Ishikawa (cell line): Measurements from ENCODE around the gene SLC2A8.

Source experiments
- CEBPB ChIP-seq: IDR thresholded peaks from 2 replicates; pipeline ENCODE4 v1.6.1; 2012
- CREB1 ChIP-seq: IDR thresholded peaks from 2 replicates; pipeline ENCODE4 v1.6.1; 2012; ENCODE audit warnings: low read depth
- EGR1 ChIP-seq: IDR thresholded peaks from 2 replicates; pipeline ENCODE4 v1.6.1; 2012
- EP300 ChIP-seq: IDR thresholded peaks from 2 replicates; pipeline ENCODE4 v1.6.1; 2012; ENCODE audit warnings: borderline replicate concordance
- FOXM1 ChIP-seq: IDR thresholded peaks from 2 replicates; pipeline ENCODE4 v1.6.1; 2012; ENCODE audit warnings: low read depth, borderline replicate concordance
- NFIC ChIP-seq: IDR thresholded peaks from 2 replicates; pipeline ENCODE4 v1.6.1; 2012
- RAD21 ChIP-seq: IDR thresholded peaks from 2 replicates; pipeline ENCODE4 v1.6.1; 2012; ENCODE audit warnings: low read depth
- TAF1 ChIP-seq: IDR thresholded peaks from 2 replicates; pipeline ENCODE4 v1.6.1; 2012; ENCODE audit warnings: low read depth, mild to moderate bottlenecking
- TCF12 ChIP-seq: IDR thresholded peaks from 2 replicates; pipeline ENCODE4 v1.6.1; 2012; ENCODE audit warnings: low read depth
- TEAD4 ChIP-seq: IDR thresholded peaks from 2 replicates; pipeline ENCODE4 v1.6.1; 2012
- YY1 ChIP-seq: IDR thresholded peaks from 2 replicates; pipeline ENCODE4 v1.6.1; 2012; ENCODE audit warnings: low read depth
- ZBTB7A ChIP-seq: IDR thresholded peaks from 2 replicates; pipeline ENCODE4 v1.6.1; 2012; ENCODE audit warnings: low read depth
- TF ChIP-seq, protein P1 (sequence below): IDR thresholded peaks from 2 replicates; pipeline ENCODE4 v1.6.1; 2012
- TF ChIP-seq, protein P2 (sequence below): IDR thresholded peaks from 2 replicates; pipeline ENCODE4 v1.6.1; 2012
- TF ChIP-seq, protein P3 (sequence below): IDR thresholded peaks from 2 replicates; pipeline ENCODE4 v1.6.1; 2012; ENCODE audit warnings: low read depth, mild to moderate bottlenecking

Gene SLC2A8

DNA sequence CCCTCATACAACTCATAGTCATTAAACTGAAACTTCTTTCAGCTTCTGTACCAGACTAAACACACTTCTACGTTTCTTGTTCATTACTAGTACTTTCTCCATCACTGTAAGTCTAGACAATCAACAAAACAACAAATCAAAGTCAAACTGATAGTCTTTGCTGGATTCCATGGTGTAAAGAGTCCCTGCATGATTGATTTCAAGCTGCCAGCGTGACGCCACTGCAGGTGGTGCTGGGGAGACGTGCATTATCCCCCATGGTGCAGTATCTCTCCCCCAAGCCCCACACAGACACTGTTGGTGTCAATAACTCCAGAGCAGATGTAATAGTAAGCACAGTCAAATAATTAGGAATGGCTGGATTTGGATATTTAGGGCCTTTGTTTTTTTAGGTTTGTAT lies 10.7 kb upstream of the SLC2A8 start:
- TF ChIP-seq CEBPB = no peak
- no peak for TF ChIP-seq TEAD4
- no peak for TF ChIP-seq EGR1
- TF ChIP-seq EP300 = no peak
- no peak for TF ChIP-seq FOXM1

DNA sequence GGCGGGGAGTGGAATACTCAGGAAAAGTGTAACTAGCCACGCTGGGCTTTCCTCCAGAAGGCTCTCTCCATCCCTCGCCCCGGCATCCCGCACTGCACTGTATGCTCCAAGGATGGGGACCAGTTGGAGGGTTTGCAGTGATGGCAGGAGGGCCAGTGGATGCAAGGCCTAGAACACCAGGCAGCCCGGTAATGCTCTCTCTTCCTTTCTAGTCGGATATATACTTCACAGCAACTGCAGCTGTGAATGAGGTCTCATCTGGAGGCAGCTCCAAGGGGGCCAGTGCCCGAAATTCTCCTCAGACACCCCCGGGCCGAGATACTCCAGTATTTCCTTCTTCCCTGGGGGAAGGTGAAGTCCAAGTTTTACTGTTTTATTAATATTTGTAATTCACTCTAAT lies 10.0 kb upstream of the SLC2A8 start:
- TF ChIP-seq, protein P1, sequence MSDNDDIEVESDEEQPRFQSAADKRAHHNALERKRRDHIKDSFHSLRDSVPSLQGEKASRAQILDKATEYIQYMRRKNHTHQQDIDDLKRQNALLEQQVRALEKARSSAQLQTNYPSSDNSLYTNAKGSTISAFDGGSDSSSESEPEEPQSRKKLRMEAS = no peak
- TF ChIP-seq TCF12 (no peak), TEAD4 (no peak), CREB1 (no peak), TAF1 (no peak), FOXM1 (no peak), EP300 (no peak), EGR1 (no peak), CEBPB (no peak), YY1 (no peak), RAD21 (no peak), NFIC (no peak), ZBTB7A (no peak)
- TF ChIP-seq, protein P2, sequence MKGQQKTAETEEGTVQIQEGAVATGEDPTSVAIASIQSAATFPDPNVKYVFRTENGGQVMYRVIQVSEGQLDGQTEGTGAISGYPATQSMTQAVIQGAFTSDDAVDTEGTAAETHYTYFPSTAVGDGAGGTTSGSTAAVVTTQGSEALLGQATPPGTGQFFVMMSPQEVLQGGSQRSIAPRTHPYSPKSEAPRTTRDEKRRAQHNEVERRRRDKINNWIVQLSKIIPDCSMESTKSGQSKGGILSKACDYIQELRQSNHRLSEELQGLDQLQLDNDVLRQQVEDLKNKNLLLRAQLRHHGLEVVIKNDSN = no peak
- TF ChIP-seq, protein P3, sequence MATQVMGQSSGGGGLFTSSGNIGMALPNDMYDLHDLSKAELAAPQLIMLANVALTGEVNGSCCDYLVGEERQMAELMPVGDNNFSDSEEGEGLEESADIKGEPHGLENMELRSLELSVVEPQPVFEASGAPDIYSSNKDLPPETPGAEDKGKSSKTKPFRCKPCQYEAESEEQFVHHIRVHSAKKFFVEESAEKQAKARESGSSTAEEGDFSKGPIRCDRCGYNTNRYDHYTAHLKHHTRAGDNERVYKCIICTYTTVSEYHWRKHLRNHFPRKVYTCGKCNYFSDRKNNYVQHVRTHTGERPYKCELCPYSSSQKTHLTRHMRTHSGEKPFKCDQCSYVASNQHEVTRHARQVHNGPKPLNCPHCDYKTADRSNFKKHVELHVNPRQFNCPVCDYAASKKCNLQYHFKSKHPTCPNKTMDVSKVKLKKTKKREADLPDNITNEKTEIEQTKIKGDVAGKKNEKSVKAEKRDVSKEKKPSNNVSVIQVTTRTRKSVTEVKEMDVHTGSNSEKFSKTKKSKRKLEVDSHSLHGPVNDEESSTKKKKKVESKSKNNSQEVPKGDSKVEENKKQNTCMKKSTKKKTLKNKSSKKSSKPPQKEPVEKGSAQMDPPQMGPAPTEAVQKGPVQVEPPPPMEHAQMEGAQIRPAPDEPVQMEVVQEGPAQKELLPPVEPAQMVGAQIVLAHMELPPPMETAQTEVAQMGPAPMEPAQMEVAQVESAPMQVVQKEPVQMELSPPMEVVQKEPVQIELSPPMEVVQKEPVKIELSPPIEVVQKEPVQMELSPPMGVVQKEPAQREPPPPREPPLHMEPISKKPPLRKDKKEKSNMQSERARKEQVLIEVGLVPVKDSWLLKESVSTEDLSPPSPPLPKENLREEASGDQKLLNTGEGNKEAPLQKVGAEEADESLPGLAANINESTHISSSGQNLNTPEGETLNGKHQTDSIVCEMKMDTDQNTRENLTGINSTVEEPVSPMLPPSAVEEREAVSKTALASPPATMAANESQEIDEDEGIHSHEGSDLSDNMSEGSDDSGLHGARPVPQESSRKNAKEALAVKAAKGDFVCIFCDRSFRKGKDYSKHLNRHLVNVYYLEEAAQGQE = no peak

DNA sequence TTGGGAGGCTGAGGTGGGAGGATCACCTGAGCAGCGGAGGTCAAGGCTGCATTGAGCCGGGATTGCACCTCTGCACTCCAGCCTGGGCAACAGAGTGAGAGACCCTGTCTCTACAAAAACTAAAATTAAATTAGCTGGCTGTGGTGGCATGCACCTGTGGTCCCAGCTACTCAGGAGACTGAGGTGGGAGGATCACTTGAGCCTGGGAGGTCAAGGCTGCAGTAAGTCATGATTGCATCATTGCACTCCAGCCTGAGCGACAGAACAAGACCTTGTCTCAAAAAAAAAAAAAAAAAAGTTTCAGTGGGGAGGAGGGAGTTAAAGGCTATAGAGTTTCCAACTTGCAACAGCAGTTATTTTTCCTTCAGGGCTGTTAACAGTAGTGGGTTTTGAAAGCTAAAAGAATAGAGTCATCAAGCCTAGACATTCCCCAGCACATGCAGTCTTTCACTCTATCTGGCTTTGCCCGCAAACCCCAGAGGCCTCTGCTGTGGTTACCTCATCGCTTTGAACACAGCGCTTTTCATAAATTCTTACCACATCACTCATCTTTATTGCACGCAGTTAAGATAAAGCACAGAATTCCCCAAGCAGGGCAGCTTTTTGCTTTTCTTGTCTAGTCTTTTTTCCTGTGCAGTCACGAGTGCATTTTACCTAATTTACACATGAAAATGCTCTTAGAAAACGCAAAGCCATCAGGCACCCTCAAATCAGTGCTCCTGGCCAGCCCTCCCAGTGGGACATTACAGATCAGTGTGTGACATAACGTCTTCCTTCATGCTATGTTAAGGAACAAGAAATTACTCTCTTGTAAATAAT lies 8.7 kb upstream of the SLC2A8 start:
- no peak for TF ChIP-seq EP300
- no peak for TF ChIP-seq ZBTB7A
- TF ChIP-seq CREB1 = no peak
- no peak for TF ChIP-seq TEAD4
- TF ChIP-seq, protein P1 = no peak
- TF ChIP-seq, protein P3 = no peak
- peak; percentile 29; the same call in 1 of the 2 replicates for TF ChIP-seq CEBPB

DNA sequence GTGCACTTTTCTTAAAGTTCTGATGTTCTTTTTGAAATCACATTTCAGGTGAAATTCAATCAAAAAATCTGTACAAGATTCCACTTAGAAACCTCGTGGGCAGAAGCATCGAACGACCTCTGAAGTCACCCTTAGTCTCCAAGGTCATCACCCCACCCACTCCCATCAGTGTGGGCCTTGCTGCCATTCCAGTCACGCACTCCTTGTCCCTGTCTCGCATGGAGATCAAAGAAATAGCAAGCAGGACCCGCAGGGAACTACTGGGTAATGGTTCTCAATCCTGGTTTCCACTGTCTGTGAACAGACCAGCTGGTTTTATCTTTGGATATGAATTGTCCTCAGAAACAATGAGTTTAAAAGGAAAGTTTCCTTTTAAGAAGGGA lies 8.1 kb upstream of the SLC2A8 start:
- TF ChIP-seq CEBPB = no peak
- TF ChIP-seq EP300 = no peak
- TF ChIP-seq, protein P1 = no peak
- no peak for TF ChIP-seq TAF1
- TF ChIP-seq, protein P3 = no peak
- no peak for TF ChIP-seq EGR1
- no peak for TF ChIP-seq TEAD4
- TF ChIP-seq YY1 = no peak
- no peak for TF ChIP-seq TCF12
- no peak for TF ChIP-seq RAD21
- no peak for TF ChIP-seq CREB1
- TF ChIP-seq, protein P2 = no peak
- TF ChIP-seq FOXM1 = no peak
- TF ChIP-seq ZBTB7A = no peak
- no peak for TF ChIP-seq NFIC
